SK-N-SH treated with all-trans-retinoic acid at 6 μM for 48 hours (cell line): ENCODE data around the gene SACS.

ENCODE experiments used
- ARNTL ChIP-seq: fragments of 450-650 bp; formaldehyde crosslinking; IDR thresholded peaks from 2 replicates; pipeline ENCODE4 v1.5.0; 2020; ENCODE audit warnings: low read depth, mild to moderate bottlenecking, moderate library complexity, borderline replicate concordance
- CSDC2 ChIP-seq: fragments of 250-450 bp; sonication (Bioruptor Pico); IDR thresholded peaks from 2 replicates; pipeline ENCODE4 v1.5.0; 2020; ENCODE audit warnings: mild to moderate bottlenecking, moderate library complexity
- ESRRG ChIP-seq: fragments of 250-450 bp; sonication (Bioruptor Pico); IDR thresholded peaks from 2 replicates; pipeline ENCODE4 v1.6.1; 2021; ENCODE audit warnings: mild to moderate bottlenecking
- PATZ1 ChIP-seq: fragments of 250-450 bp; sonication (Bioruptor Pico); IDR thresholded peaks from 2 replicates; pipeline ENCODE4 v1.8.0; 2020; ENCODE audit warnings: mild to moderate bottlenecking, moderate library complexity, borderline replicate concordance
- POU6F1 ChIP-seq: fragments of 250-450 bp; sonication (Bioruptor Pico); IDR thresholded peaks from 2 replicates; pipeline ENCODE4 v1.8.0; 2021; ENCODE audit warnings: low read depth, mild to moderate bottlenecking, moderate library complexity, borderline replicate concordance
- SNAI2 ChIP-seq: fragments of 250-450 bp; sonication (Bioruptor Pico); IDR thresholded peaks from 2 replicates; pipeline ENCODE4 v1.5.0; 2020; ENCODE audit warnings: mild to moderate bottlenecking, moderate library complexity
- TSHZ2 ChIP-seq: fragments of 250-450 bp; sonication (Bioruptor Pico); IDR thresholded peaks from 2 replicates; pipeline ENCODE4 v1.5.0; 2020; ENCODE audit warnings: mild to moderate bottlenecking, moderate library complexity
- ZFP3 ChIP-seq: fragments of 250-450 bp; sonication (Bioruptor Pico); IDR thresholded peaks from 2 replicates; pipeline ENCODE4 v1.5.0; 2020; ENCODE audit warnings: mild to moderate bottlenecking, moderate library complexity
- ZFP30 ChIP-seq: fragments of 450-650 bp; formaldehyde crosslinking; IDR thresholded peaks from 2 replicates; pipeline ENCODE4 v1.5.0; 2022; ENCODE audit warnings: mild to moderate bottlenecking, moderate library complexity
- ZNF565 ChIP-seq: fragments of 450-650 bp; formaldehyde crosslinking; conservative IDR thresholded peaks from 2 replicates; pipeline ENCODE4 v1.5.0; 2020; ENCODE audit warnings: low read depth, mild to moderate bottlenecking, moderate library complexity

- TF ChIP-seq ZFP30 (CRISPR knock-in tag) (no peak), PATZ1 (no peak), SNAI2 (no peak), TSHZ2 (CRISPR knock-in tag) (no peak), ZFP3 (CRISPR knock-in tag) (no peak), POU6F1 (no peak), ARNTL (CRISPR knock-in tag) (no peak), ZNF565 (CRISPR knock-in tag) (no peak), ESRRG (CRISPR knock-in tag) (no peak), CSDC2 (CRISPR knock-in tag) (no peak)
Measured at GRCh38 chr13:23470790-23471614, 37.5 kb upstream of the SACS start.
